ENCODE results near the gene PIGQ.
"Not testable (repeated sequence)": the region's sequence is repeated elsewhere in the genome, so short reads cannot be mapped to it uniquely, and the experiment has no call there.

PIGQ gene

DNA sequence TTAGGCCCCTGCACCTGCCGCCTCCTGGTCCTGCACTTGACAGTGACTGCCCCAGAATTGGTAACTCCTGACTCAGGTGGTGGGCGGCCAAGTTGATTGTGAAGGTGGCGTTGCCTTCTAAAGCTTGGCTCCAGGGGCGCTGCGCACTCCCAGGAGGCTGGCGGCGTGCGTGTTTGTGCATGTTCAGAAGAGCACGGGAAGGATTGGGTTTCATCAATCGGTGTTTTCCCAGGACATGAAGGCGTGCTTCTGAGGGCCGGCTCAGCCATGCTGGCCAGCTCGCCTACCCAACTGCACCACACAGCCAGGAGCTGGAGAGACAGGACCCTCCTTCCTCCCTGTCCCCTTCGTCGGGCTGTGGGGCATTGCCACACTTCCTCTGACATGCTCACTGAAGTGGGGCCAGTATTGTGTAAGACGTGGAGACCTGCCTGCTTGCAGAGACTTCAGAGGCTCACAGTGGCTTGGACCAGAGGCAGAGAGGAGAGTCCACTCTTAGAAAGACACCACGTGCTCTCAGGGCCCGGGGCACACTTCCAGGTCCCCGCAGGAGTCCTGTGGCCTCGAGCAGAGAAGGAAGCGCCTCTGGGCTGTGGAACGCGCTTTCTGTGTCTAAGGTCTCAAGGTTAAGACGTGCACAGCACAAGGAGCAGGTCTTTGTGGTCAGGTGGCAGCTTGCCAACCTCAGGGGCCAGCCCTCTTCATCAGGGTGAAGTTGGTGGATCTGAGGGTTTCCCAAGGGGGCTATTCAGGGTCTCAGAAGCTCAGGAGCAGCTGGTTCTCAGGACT, 22.9 kb downstream of the PIGQ start:
- peak overlapping the region in 20 of 21 experiments; percentile 39 to 94 (median 84) for H3K27ac ChIP-seq

DNA sequence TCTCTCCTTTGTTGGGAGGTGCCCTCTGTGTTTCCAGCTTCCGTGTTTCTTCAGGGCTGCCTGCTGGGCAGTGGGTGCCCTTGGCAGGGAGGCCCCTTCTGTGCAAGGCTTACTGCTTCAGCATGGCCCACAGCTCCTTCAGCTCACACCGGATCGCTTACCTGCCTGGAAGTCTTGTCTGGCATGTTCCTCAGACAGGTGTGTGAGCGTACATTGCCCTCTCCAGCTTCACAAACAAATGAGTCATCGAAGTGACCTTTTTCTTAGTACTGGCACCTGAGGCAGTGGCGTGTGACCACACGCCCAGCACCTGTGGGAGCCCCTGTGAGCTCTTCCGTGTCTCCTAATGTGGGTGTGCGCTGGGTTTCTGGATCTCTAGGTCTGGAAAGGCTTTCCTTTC, 23.6 kb downstream of the PIGQ start:
- H3K27ac ChIP-seq, result peak overlapping the region in 20 of 21 experiments; percentile 39 to 94 (median 84)
- peak overlapping the region in 1 of 7 experiments; percentile 17 for H3K4me3 ChIP-seq

More for the DNA sequence above, 22.9 kb downstream of the PIGQ start:
- peak overlapping the region in 3 of 7 experiments; percentile 6 to 89 (median 20) for H3K4me3 ChIP-seq

DNA sequence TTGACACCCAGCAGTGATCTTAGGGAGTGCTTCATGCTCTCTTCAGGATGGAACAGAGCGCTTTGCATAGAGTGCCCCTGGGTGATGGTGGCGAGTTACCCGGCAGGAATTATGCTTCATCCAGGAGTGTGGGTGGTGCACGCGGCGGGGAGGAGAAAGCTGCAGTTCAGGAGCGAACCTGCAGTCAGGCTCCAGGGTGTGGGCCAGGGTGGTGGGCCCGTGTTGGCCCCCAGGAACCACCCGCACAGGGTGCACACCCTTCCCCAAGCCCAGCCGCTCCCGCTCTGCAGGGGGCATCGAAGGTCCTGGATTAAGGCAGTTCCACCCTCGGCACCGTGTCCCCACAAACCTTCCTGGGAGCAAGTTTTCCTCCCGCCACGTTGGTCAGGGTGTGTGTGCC, 24.0 kb downstream of the PIGQ start:
- peak overlapping the region in 1 of 7 experiments; percentile 17 for H3K4me3 ChIP-seq
- H3K27ac ChIP-seq, result peak overlapping the region in 16 of 21 experiments; percentile 6 to 94 (median 84)

DNA sequence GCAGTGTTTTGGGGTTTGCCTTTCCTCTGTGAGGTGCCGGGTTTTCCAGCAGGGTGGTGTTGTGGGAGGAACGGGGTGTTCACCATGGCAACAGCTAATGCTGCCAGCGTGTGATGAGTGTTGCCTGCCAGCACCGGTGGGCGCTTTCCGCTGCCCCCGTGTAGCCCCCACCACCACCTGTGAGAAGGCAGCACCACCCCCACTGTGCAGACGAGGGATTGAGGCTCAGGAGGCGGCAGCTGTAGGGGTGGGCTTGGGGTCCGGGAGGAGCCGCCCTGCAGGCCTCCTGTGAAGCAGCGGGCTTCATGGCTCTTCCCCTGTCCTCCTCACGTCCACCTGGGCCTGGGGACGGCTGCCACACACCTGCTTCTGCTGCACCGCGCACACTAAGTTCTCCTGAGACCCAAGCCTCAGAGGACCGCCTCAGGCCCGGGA, 25.3 kb downstream of the PIGQ start:
- Histone ChIP-seq H3K4me3 (no peak overlapping the region), H3K27ac (peak overlapping the region in 3 of 21 experiments; percentile 32 to 94 (median 79))

DNA sequence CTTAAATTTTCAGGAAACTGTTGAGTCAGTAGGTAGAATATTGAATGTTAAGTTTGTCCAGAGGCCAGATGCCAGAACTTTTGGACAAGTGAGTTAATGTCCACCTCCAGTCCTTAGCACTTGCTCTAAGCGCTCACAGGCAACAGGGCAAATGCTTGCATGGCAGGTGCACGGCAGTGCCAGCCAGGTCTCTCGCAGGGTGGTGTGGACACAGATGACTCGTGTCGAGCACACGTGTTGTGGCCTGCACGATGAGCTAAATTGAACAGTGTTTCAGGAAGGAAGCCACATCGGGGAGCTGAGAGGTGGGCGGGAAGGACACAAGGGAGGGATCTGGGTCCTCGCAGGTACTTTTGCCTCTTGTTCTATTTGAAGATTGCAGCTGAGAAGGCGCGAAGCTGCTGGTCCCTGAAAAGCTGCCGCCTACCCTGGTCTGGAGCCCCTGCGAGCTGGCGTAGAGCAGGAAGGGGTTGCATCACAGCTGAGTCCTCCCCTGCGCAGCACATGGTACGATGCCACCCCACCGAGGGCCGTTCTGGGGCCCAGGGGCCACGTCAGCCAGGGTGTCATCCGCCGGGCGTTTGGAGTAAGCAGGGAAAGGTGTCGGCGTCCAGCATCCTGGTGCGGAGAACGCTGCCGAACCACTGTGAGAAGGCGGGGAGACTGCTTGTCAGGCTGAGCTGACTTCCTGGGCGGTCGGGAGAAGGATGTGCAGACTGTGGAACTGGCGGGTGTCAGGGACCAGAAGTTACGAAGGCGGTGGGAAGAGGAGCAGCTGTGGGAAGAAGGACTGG, 26.4 kb downstream of the PIGQ start:
- Histone ChIP-seq H3K27ac (no peak overlapping the region), H3K4me3 (no peak overlapping the region)

DNA sequence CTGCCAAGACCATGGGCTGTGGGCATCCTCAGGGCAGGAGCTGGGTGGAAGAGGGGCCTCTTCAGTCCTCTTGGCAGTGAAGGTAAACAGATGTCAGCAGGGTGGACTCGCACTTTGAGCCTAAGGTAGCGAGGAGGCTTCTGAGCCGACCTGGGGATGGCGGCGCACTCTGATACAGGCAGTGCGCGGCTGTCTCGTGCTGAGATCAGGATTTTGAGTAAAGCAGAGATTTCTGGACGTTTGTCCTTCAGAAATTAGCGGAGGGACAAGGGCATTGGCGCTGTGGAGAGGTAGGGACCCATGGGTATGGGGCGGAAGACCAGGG, 26.9 kb downstream of the PIGQ start:
- H3K4me3 ChIP-seq, result no peak overlapping the region
- no peak overlapping the region for H3K27ac ChIP-seq

DNA sequence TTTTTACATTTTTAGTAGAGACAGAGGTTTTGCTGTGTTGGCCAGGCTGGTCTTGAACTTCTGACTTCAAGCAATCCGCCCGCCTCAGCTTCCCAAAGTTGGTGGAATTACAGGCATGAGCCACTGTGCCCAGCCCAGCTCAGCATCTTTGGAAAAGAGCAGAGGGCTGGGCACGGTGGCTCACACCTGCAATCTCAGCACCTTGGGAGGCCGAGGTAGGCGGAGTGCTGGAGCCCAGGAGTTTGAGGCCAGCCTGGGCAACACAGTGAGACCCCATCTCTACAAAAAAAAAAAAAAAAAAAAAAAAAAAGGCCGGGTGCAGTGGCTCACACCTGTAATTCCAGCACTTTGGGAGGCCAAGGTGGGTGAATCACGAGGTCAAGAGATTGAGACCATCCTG, 27.9 kb downstream of the PIGQ start:
- not testable (repeated sequence) for H3K27ac ChIP-seq, H3K4me3 ChIP-seq

DNA sequence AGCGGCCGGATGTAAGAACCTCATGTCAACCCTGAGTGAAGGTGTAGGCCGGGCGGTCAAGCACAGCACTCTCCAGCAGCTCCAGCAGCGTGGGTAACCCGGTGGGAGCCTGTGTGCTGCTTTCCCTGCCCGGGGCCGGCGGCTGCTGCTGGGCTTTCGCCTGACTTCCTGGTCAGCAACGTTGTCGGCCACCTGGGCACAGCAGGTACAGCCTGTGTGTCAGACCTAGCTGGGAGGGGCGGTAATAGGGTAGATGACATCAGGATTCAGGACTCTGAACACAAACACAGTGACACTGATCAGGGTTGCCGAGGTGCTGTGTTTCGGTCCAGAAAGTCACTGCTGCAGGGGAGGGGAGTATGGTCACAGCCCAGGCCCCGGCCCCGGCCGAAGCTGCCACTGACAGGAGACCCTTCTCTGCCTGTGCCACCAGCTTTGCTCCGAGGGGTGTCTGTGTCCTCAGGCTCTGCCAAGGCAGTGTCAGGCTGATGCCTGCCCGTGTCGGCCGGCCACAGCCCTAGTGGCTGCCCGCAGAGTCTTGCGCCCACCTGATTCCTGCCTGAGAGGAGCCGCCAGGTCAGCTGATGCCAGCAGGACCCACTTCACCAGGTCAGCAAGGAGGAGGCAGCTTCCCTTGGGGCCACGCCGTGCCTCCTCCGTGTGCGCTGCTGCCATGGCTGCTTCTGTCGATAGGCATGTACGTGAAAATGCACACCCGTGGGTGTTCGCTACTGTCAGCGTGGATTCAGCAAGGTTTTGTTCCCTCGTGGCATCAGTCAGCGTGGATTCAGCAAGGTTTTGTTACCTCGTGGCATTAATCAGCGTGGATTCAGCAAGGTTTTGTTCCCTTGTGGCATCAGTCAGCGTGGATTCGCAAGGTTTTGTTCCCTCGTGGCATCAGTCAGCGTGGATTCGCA, 29.3 kb downstream of the PIGQ start:
- Histone ChIP-seq H3K4me3 (no peak overlapping the region), H3K27ac (no peak overlapping the region)

DNA sequence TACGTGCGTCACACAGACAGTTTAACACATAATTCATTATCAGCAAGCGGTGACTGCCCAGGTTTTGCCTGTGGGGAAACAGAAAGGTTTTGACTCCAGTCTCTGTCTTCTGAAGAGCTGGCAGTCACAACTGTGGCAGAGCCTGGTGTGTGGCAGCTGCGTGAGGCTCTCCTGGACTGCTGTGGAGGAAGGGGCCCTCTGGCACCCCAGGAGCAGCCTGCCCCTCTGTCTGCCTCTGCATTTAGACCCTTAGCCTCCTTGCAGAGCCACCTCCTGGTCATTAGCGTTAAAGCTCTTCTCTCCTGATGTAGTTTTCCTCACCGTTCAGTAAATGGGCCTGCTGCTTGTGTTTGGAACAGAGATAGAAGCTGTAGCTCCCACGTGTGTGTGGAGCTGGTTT, 31.0 kb downstream of the PIGQ start:
- H3K27ac ChIP-seq, result no peak overlapping the region
- H3K4me3 ChIP-seq, result no peak overlapping the region

DNA sequence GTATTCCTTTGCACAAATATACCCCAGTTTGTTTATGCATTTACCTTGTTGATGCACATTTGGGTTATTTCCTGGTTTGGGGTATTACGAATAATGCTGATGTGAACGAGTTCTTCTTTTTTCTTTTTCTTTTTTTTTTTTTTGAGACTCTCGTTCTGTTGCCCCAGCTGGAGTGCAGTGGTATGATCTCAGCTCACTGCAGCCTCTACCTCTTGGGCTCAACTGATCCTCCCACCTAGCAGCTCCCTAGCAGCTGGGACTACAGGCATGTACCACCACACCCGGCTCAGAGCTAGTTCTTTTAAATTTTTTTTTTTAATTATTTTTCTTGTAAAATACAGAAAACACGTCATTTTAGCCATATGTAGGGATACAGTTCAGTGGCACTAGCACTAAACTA, 34.2 kb downstream of the PIGQ start:
- Histone ChIP-seq H3K27ac (no peak overlapping the region), H3K4me3 (no peak overlapping the region)

DNA sequence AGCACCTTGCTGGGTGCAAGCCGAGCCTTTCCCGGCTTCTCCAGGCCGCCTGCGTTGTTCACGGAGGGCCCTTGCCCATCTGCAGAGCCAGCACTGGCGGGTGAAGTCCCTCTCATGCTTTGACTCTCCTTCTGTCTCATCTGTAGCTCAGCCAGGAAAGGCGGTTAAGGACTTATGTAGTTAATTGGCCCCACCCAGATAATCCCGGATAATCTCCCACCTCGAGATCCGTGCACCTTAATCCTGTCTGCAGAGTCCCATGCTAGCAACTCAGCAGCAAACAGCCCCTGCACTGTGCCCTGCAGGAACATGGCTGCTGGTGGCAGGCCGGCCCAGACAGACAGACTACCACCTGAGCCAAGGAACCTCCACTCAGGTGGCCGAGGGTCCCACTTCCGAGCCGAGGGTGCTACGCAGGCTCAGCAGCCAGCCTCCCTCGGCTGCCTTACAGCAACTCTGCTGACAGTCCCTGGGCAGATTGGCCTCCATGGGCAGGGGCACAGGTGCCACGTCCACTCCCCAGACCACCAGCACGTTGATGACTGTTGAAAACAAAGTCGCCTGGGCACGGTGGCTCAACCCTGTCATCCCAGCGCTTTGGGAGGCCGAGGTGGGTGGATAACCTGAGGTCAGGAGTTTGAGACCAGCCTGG, 37.0 kb downstream of the PIGQ start:
- H3K27ac ChIP-seq, result no peak overlapping the region
- no peak overlapping the region for H3K4me3 ChIP-seq

DNA sequence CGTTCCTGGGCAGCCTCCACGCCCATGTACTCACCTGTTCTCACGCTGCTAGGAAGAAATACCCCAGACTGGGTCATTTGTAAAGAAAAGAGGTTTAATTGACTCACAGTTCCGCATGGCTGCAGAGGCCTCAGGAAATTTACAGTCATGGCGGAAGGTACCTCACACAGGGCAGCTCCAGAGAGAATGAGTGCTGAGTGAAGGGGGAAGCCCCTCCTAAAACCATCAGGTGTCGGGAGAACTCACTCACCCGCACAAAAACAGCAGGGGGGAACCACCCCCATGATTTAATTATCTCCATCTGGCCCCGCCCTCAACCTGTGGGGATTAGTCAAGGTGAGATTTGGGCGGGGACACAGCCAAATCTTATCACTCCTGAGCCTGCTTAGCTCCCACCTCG, 38.3 kb downstream of the PIGQ start:
- H3K4me3 ChIP-seq, result no peak overlapping the region

DNA sequence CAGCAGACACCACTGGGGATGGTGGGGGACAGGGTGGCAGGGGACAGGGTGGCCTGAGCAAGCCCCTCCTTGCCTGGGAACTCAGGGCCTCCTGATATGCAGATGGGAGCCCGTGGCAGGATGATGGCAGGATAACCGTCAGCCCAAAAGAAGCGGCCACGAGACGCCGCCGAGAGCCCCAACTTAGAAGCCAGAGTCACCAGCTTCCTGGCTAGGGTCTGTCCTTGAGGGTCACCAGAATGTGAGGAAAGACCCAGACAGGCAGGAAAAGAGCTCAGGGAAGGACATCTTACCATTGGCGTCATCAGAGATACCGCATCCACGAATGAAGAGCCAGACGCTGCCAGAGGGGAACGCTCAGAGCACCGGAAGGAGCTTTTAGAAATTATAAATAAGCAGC, 39.5 kb downstream of the PIGQ start:
- Histone ChIP-seq H3K27ac (no peak overlapping the region), H3K4me3 (no peak overlapping the region)

More for the DNA sequence above, 38.3 kb downstream of the PIGQ start:
- no peak overlapping the region for H3K27ac ChIP-seq

DNA sequence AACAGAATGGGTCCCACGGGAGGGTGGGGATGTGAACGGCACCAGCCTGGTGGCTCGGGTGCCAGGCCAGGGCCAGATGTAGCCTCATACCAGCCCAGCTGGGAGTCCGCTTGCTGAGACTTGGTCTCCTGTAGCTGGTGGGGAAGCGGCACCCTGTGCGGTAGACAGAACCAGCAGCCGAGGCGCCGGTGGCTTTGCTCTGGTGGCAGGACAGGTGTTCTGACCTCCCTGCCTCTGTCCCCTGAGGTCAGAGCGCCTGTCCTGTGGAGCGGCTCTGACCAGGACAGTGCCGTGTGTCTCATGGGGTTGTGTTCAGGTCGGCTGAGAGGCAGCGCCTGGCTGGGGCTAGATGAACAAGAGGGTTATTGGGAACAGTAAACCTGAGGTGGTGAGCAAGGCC, 40.2 kb downstream of the PIGQ start:
- H3K27ac ChIP-seq, result peak overlapping the region in 6 of 21 experiments; percentile 29 to 67 (median 61)
- no peak overlapping the region for H3K4me3 ChIP-seq

DNA sequence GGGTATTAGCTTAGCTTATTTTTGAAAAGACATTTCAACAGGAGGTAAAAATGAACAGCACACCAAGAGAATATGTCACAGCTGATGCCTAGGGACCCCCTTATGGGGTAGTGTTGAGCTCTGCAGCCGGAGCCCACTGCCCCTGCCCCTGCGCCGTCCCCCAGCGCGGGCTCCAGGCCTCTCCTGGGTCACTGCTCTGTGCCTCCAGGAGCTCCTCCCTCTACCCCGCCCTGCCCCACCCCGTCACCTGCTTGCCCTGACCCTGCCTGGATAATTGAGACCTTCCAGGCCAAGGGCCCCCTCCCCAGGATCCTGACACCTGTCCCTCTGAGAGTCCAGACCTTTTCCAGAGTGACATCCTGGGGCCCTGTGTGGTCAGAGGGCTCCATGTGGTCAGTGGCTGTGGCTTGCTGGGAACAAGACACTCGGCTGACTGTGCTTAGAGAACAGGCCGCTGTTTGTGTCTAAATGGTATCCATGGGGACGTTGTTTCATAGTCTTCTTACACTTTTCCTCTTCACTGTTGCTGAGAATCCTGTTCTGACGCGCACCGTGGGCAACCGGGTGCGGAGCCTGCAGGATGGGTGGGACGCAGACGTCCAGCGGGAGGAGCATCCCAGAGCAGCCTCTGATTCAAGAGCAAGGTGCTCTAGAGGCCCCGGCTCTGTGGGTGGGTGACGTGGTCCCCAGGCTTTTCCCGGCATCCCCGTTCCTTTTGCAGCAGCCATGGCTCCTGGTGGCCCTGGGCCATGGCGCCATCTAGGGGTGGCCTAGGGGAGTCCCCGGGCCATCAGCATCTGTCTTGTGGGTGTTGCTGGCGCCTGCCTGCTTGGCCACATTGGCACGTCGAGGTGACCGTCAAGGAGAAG, 41.0 kb downstream of the PIGQ start:
- Histone ChIP-seq H3K27ac (peak overlapping the region in 10 of 21 experiments; percentile 8 to 67 (median 42)), H3K4me3 (no peak overlapping the region)

DNA sequence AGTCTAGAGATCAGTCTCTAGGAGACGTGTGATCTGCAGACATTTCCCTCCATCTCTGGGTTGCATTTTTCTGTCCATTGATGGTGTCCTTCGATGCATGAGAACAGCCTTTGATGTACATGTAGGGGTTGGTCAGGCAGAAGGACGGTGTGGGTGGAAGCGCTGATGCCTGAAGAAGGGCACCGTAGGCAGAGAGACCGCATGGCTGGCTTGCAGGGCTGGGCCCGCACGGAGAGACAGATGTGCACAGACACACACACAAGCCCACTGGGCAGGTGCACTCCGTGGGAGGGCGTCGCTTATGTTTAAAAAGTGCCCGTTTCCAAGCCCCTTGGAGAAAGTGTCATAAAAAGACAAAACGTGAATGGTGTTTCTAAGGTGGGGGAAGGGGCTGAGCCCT, 45.4 kb downstream of the PIGQ start:
- Histone ChIP-seq H3K27ac (no peak overlapping the region), H3K4me3 (no peak overlapping the region)

DNA sequence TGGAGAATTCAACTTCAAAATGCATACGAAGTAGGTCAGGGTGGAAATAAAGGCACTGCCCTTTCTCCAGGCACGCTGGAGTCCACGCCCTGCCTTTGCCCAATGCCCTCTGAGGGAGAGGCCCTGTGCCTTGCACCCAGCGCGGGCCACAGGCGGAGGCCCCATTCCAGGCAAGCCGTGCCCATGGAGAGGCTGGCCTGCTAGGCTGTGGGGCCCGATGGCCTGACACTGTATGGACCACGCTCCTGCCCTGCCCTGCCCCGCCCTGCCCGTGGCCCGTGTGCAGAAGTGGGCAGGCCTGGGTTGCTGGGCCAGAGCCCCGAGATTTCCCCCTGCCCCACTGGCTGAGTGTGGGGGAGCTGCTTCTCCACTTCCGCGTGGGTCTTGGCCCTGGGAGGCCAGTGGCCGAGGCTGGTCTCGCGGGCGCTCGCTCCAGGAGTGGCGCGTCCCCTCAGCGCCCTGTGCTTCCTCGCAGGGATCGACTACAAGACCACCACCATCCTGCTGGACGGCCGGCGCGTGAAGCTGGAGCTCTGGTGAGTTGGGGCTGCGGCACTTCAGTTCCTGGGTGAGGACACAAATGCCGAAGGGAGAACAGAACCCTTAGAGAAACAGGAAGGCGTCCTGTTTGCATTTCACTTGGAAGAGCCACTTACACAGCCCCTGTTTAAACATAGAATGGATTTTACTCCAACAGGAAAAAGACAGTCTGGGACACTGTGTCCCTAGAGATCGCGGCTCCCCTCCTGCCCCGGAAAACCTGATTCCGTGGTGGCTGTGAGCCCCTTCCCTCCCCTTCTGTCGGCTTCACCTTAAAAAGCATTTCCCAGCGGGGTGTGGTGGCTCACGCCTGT, 47.2 kb downstream of the PIGQ start:
- Histone ChIP-seq H3K4me3 (no peak overlapping the region), H3K27ac (no peak overlapping the region)

DNA sequence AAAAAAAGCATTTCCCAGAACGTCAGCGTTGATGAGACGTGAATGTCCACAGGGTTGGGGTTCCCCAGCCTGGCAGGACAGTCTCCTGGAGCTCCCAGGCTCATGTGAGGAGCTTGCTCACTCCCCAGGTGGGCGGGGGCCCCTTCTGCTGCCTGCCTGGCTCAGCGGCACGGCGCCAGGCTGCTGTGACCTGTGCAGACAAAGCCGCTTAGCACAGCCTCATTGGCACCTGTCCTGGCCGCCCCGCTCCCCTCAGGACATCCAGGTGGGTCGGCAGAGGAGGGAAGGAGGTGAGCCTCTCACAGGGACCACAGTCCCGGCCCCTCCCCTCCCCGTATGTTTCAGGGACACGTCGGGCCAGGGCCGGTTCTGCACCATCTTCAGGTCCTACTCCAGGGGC, 48.1 kb downstream of the PIGQ start:
- Histone ChIP-seq H3K4me3 (no peak overlapping the region), H3K27ac (no peak overlapping the region)

Data from skin epidermis (tissue), 12 donors.